Calu3 (cell line): ENCODE results near the gene TNFAIP8. TPM values are rescaled to one million over a fixed set of nuclear protein-coding genes. Genes with fewer than 3 reads are reported as not detected.

Experiments
- BruUV-seq: library from RNA; stranded (reverse); fragments of 400-500 nt; replicated peaks from 2 replicates; lab custom pipeline; 2021; lab: Mats Ljungman, UMichigan
- CTCF ChIA-PET: fragments of 300-600 bp; sonication (Branson Sonifier 250); formaldehyde crosslinking; loops from one replicate; lab custom pipeline; 2022; ENCODE audit warnings: antibody characterized with exemption; lab: Charles Lee
- DNase-seq: peaks from one replicate; pipeline ENCODE4 v3.0.0; 2022
- H3K27ac Mint-ChIP-seq: one replicate; pipeline ENCODE4 v1.8.0; 2022; ENCODE audit warnings: mixed read lengths; ENCODE audit not compliant: unreplicated experiment
- H3K27me3 Mint-ChIP-seq: one replicate; pipeline ENCODE4 v1.8.0; 2022; ENCODE audit warnings: mixed read lengths; ENCODE audit not compliant: unreplicated experiment
- H3K36me3 Mint-ChIP-seq: one replicate; pipeline ENCODE4 v1.8.0; 2022; ENCODE audit warnings: mild to moderate bottlenecking, moderate library complexity, mixed read lengths; ENCODE audit not compliant: insufficient read depth, unreplicated experiment
- H3K4me1 Mint-ChIP-seq: one replicate; pipeline ENCODE4 v1.8.0; 2022; ENCODE audit warnings: mild to moderate bottlenecking, low read depth, mixed read lengths; ENCODE audit not compliant: unreplicated experiment
- H3K4me3 Mint-ChIP-seq: one replicate; pipeline ENCODE4 v1.8.0; 2022; ENCODE audit warnings: mild to moderate bottlenecking, low read depth, moderate library complexity, mixed read lengths; ENCODE audit not compliant: unreplicated experiment
- H3K9me3 Mint-ChIP-seq: one replicate; pipeline ENCODE4 v1.8.0; 2022; ENCODE audit warnings: low read depth, mixed read lengths; ENCODE audit not compliant: unreplicated experiment
- intact Hi-C: fragments of 100-400 bp; cut with micrococcal nuclease; formaldehyde crosslinking; loops from one replicate; pipeline ENCODE4 v1.10.0; 2022; ENCODE audit not compliant: unreplicated experiment
- total RNA-seq: library from RNA; stranded (reverse); gene quantifications from 2 replicates; pipeline ENCODE4 v1.2.3, GENCODE V29; 2022
- TF ChIP-seq, protein P1 (sequence below): fragments of 200-600 bp; IDR thresholded peaks from one replicate; pipeline ENCODE4 v1.8.0; 2022; ENCODE audit warnings: antibody characterized with exemption; ENCODE audit not compliant: unreplicated experiment

The TNFAIP8 gene
- total RNA-seq, 1 experiment from 2014 or later, result 30.6 TPM

DNA sequence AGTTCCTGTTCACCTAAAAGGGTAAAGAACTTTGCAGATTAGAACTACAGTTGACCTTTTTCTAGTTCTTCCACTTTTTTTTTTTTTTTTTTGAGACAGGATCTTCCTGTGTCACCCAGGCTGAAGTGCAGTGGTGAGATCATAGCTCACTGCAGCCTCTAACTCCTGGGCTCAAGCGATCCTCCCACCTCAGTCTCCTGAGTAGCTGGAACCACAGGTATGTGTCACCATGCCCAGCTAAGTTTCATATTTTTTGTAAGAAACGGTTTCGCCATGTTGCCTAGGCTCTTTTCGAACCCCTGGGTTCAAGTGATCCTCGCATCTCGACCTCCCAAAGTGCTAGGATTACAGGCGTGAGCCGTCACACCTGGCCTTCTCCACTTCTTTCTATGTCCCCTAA, 39.7 kb upstream of the TNFAIP8 start:
- Mint-ChIP-seq H3K36me3 (no peaks in the 10 kb centered on the region), H3K27me3 (no peaks in the 10 kb centered on the region), H3K4me1 (peaks cover under 1% of the 10 kb centered on the region), H3K27ac (no peak overlapping the region), H3K9me3 (no peaks in the 10 kb centered on the region), H3K4me3 (no peak overlapping the region)
- intact Hi-C loops, result no loop called here
- no peak for DNase-seq
- no TSS peak for BruUV-seq
- CTCF ChIA-PET, result interaction anchor here (0.6 to 1.8 kb wide), 10 partner anchors 8 to 189 kb away, joined by 3 to 9 read pairs (median 4); no protein-coding TSS in a partner anchor
- TF ChIP-seq, protein P1, sequence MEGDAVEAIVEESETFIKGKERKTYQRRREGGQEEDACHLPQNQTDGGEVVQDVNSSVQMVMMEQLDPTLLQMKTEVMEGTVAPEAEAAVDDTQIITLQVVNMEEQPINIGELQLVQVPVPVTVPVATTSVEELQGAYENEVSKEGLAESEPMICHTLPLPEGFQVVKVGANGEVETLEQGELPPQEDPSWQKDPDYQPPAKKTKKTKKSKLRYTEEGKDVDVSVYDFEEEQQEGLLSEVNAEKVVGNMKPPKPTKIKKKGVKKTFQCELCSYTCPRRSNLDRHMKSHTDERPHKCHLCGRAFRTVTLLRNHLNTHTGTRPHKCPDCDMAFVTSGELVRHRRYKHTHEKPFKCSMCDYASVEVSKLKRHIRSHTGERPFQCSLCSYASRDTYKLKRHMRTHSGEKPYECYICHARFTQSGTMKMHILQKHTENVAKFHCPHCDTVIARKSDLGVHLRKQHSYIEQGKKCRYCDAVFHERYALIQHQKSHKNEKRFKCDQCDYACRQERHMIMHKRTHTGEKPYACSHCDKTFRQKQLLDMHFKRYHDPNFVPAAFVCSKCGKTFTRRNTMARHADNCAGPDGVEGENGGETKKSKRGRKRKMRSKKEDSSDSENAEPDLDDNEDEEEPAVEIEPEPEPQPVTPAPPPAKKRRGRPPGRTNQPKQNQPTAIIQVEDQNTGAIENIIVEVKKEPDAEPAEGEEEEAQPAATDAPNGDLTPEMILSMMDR, result no peak

DNA sequence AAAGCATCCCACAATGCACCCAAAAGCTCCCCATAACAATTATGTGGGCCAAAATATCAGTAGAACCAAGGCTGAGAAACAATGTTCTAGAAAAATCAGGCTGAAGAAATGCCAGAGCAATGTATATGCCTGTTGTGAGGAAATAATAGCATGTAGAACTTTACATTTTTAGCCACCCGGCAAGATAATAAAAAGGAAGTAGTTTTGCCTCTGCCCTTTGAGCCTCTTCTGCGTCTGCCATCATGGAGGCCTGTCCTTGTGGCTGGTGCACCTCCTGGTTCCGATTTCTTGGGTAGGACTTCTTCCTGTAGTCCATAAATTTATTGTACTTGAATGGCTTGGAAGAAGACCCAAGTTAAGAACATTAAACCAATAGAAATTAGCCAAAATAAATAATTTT, 38.9 kb upstream of the TNFAIP8 start:
- TF ChIP-seq, protein P1, result no peak
- H3K36me3 Mint-ChIP-seq, result no peaks in the 10 kb centered on the region
- H3K4me3 Mint-ChIP-seq, result no peak overlapping the region
- intact Hi-C loops, result no loop called here
- H3K4me1 Mint-ChIP-seq, result peaks cover 9% of the 10 kb centered on the region
- BruUV-seq, result no TSS peak
- DNase-seq, result no peak
- CTCF ChIA-PET, result no interaction called here
- H3K27ac Mint-ChIP-seq, result no peak overlapping the region
- H3K27me3 Mint-ChIP-seq, result no peaks in the 10 kb centered on the region
- no peaks in the 10 kb centered on the region for H3K9me3 Mint-ChIP-seq

DNA sequence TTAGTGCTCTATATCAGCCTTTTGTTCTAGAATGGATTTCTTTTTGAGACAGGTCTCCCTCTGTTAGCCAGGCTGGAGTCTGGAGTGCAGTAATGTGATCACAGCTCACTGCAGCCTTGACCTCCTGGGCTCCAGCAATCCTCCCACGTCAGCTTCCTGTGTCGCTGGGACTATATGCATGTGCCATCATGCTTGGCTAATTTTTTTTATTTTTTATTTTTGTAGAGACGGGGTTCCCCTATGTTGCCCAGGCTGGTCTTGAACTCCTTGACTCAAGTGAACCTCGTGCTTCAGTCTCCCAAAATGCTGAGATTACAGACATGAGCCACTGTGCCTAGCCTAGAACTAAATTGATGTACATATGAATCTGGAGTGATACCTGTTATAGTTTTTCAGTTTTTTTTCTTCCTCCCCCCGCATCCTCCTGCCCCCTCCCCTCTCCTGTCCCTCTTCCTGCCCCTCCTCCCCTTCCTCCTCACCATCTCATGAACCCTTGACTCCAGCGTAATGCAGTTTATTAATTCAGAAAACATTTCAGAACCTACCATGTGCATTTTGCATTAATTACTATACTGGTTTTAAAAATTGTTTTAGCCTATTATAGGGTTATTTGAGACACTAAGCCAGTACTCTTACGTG, 37.4 kb upstream of the TNFAIP8 start:
- H3K9me3 Mint-ChIP-seq, result no peaks in the 10 kb centered on the region
- no peak overlapping the region for H3K27ac Mint-ChIP-seq
- DNase-seq, result no peak
- intact Hi-C loops, result no loop called here
- peaks cover 23% of the 10 kb centered on the region for H3K4me1 Mint-ChIP-seq
- no peak overlapping the region for H3K4me3 Mint-ChIP-seq
- no peaks in the 10 kb centered on the region for H3K27me3 Mint-ChIP-seq
- TF ChIP-seq, protein P1, result no peak
- BruUV-seq, result no TSS peak
- CTCF ChIA-PET, result no interaction called here
- H3K36me3 Mint-ChIP-seq, result peaks cover 10% of the 10 kb centered on the region

DNA sequence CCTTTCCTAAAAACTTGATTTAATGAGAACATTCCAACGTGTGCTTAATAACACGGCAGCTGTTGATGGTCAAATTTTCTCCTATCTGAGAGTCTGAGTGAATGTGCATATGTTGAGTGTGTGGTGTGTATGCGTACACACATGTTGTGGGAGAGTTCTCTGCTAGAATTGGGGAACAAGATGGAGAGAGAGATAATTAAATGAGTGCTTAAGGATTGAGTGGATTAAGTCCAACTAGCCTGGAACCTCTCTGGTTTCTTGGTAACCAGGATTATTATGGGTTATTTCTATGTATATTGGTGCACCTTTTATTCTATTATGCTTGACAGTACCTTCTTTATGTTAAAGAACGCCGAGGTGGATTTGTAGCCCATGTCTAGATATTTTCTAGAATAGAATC, 36.4 kb upstream of the TNFAIP8 start:
- BruUV-seq, result no TSS peak
- Mint-ChIP-seq H3K27ac (no peak overlapping the region), H3K27me3 (no peaks in the 10 kb centered on the region), H3K4me3 (no peak overlapping the region), H3K4me1 (peaks cover 24% of the 10 kb centered on the region), H3K9me3 (no peaks in the 10 kb centered on the region), H3K36me3 (peaks cover 10% of the 10 kb centered on the region)
- TF ChIP-seq, protein P1, result no peak
- intact Hi-C loops, result no loop called here
- CTCF ChIA-PET, result no interaction called here
- no peak for DNase-seq
